Measurements from ENCODE around the gene PIK3C2B. TPM values are rescaled to one million over a fixed set of nuclear protein-coding genes. Genes with fewer than 3 reads are reported as not detected.

The PIK3C2B gene
- total and polyA plus RNA-seq, 2 donors (not counting 3 experiments of a cell fraction or from before 2014, with no cell fraction given), result 33.7 to 49.0 TPM

DNA sequence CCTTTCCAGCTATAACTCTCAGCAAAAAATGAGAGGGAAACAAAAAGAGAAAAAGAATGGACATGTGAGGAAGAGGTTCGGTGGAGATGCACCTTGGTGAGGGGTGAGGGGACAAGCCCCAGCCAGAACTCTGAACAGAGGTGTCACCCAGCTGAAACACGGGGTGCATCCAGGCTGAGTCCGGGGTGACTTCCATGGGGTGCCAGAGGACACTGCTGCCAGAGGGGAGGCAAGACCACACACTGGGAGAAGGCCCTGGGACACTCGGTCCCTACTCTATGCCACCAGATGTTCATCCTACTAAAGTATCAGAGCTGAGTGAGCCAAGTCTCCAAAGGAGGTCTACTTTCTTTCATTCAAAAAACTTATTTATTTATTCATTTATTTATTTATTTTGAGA is 46.9 kb downstream of the PIK3C2B start:
- POLR2A ChIA-PET, result no interaction called here
- peaks cover 0 to 43% of the 10 kb centered on the region in 2 experiments for H3K36me3 ChIP-seq (ENCODE audit: control insufficient read depth in 2 of 2, extremely low read depth in 1 of 2, insufficient read depth in 2 of 2, low read length in 2 of 2)
- H3K4me1 ChIP-seq (ENCODE audit: control insufficient read depth, extremely low read depth, insufficient read depth, low read length), result peaks cover under 1% of the 10 kb centered on the region
- H3K9me1 ChIP-seq (replicated peaks; ENCODE audit: control insufficient read depth, extremely low read depth, insufficient read depth, low read length), result no peaks in the 10 kb centered on the region
- FAIRE-seq, result no peak
- intact Hi-C loops (cut with micrococcal nuclease) (loop anchor here (2.0 to 10.0 kb wide), 3 partner anchors 17 to 357 kb away; no protein-coding TSS in a partner anchor), dilution Hi-C loops (cut with MboI; ENCODE audit: extremely low pct_ligation_motif_present, low sequenced_read_pairs) (loop anchor here (10.0 kb wide), 1 partner anchor 57 kb away; no protein-coding TSS in a partner anchor)
- no peaks in the 10 kb centered on the region for H3K27me3 ChIP-seq (ENCODE audit: control insufficient read depth in 2 of 2, insufficient read depth in 2 of 2, low read length in 2 of 2)
- no peak overlapping the region for H3K27ac ChIP-seq (ENCODE audit: insufficient read depth, low read depth, low read length)
- no peak overlapping the region for H3K4me3 ChIP-seq (replicated peaks in 1 of 3; ENCODE audit: insufficient read depth in 1 of 3, low read depth in 1 of 3, low read length in 3 of 3)
- no peaks in the 10 kb centered on the region for H3K9me3 ChIP-seq (replicated peaks; ENCODE audit: control insufficient read depth, insufficient read depth, low read length)
- no peaks in the 10 kb centered on the region for H3K79me2 ChIP-seq (ENCODE audit: control insufficient read depth, insufficient read depth, low read length)
- CTCF ChIA-PET, result interaction anchor here (1.1 to 34.5 kb wide), 11 partner anchors 11 to 359 kb away, joined by 4 to 1267 read pairs (median 17); partner anchors contain the start of gene PIK3C2B
- TF ChIP-seq POLR2AphosphoS5 (IDR thresholded peaks at IDR 0.05; ENCODE audit: insufficient read depth, low read depth, low read length), result no peak
- no peak for TF ChIP-seq JUN (IDR thresholded peaks at IDR 0.05; ENCODE audit: borderline replicate concordance, insufficient read depth, insufficient read length, low read depth)
- TF ChIP-seq CTCF (IDR thresholded peaks at IDR 0.05; ENCODE audit: extremely low read depth in 1 of 2, insufficient read depth in 1 of 2, low read depth in 1 of 2, low read length in 2 of 2), result no peak
- TF ChIP-seq MAX (IDR thresholded peaks at IDR 0.05; ENCODE audit: insufficient read depth, insufficient read length), result no peak
- no peak for TF ChIP-seq MYC (IDR thresholded peaks at IDR 0.05; ENCODE audit: low read depth, low read length)
- no peak for TF ChIP-seq EZH2 (IDR thresholded peaks at IDR 0.05; ENCODE audit: borderline replicate concordance, low read depth, low read length, severe bottlenecking)
- no peak for TF ChIP-seq POLR2A (IDR thresholded peaks at IDR 0.05; ENCODE audit: low read depth, low read length)
- TF ChIP-seq GATA2 (IDR thresholded peaks at IDR 0.05; ENCODE audit: insufficient read depth, insufficient read length, low read depth, low read length), result no peak
- no peak for TF ChIP-seq FOS (IDR thresholded peaks at IDR 0.05; ENCODE audit: borderline replicate concordance, insufficient read depth, low read length)
- no TSS peak for BruUV-seq (replicated peaks)
- no peaks in the 10 kb centered on the region for H4K20me1 ChIP-seq (replicated peaks; ENCODE audit: control insufficient read depth, extremely low read depth, insufficient read depth, low read length)
- H3K4me2 ChIP-seq (ENCODE audit: insufficient read depth, low read length), result no peak overlapping the region
- no peak overlapping the region for H2AFZ ChIP-seq (ENCODE audit: low read depth, low read length)
- DNase-seq (ENCODE audit: low read depth, low spot score), result no peak
- H3K9ac ChIP-seq (replicated peaks; ENCODE audit: extremely low read depth, insufficient read depth, low read length), result no peak overlapping the region

Data from endothelial cell of umbilical vein (primary cell).